OCI-LY7 (cell line): Measurements from ENCODE around the gene RSBN1.

Experiments
- CTCF ChIP-seq: fragments of 200-600 bp; sonication (generic); conservative IDR thresholded peaks from 2 replicates; pipeline ENCODE4 v1.5.1; 2014; ENCODE audit warnings: mild to moderate bottlenecking, antibody characterized with exemption, low read length, moderate library complexity, mixed read lengths
- EZH2phosphoT487 ChIP-seq: fragments of 200-600 bp; sonication (generic); IDR thresholded peaks from 2 replicates; pipeline ENCODE4 v1.6.1; 2018; ENCODE audit warnings: low read depth, borderline replicate concordance, mild to moderate bottlenecking, mixed run types, antibody characterized with exemption, low read length, moderate library complexity, mixed read lengths

- TF ChIP-seq CTCF (no peak), EZH2phosphoT487 (no peak)
Measured at GRCh38 chr1:113858982-113859381, 46.7 kb upstream of the RSBN1 start.
